KMS-11 (cell line): ENCODE results near the gene ZFP36L2.
A peak's percentile ranks its signal among the peaks of the same experiment; 100 is the strongest.

Source experiments
- H2AFZ ChIP-seq: fragments of 200-600 bp; sonication (generic); 2 replicates; pipeline ENCODE4 v1.6.1; 2016; ENCODE audit warnings: antibody characterized with exemption, mixed run types, low read depth
- H3K27ac ChIP-seq: fragments of 200-600 bp; sonication (generic); 2 replicates; pipeline ENCODE4 v1.6.1; 2016; ENCODE audit warnings: mild to moderate bottlenecking, mixed run types
- H3K27me3 ChIP-seq: fragments of 200-600 bp; sonication (generic); 2 replicates; pipeline ENCODE4 v1.6.1; 2017; ENCODE audit warnings: mild to moderate bottlenecking, low read depth, mixed run types, moderate library complexity; ENCODE audit not compliant: insufficient read depth
- H3K36me3 ChIP-seq: fragments of 200-600 bp; sonication (generic); 2 replicates; pipeline ENCODE4 v1.6.1; 2017; ENCODE audit warnings: mild to moderate bottlenecking, mixed run types; ENCODE audit not compliant: insufficient read depth
- H3K4me1 ChIP-seq: fragments of 200-600 bp; sonication (generic); 2 replicates; pipeline ENCODE4 v1.6.1; 2016; ENCODE audit warnings: mild to moderate bottlenecking, low read depth, mixed run types; ENCODE audit not compliant: poor library complexity, severe bottlenecking
- H3K4me2 ChIP-seq: fragments of 200-600 bp; sonication (generic); 2 replicates; pipeline ENCODE4 v1.7.0; 2016; ENCODE audit warnings: mild to moderate bottlenecking, mixed run types
- H3K4me3 ChIP-seq: fragments of 200-600 bp; sonication (generic); IDR thresholded peaks from 2 replicates; pipeline ENCODE4 v1.6.1; 2017; ENCODE audit warnings: low read depth, low read length, mixed read lengths; ENCODE audit not compliant: insufficient read depth
- H3K79me2 ChIP-seq: fragments of 200-600 bp; sonication (generic); 2 replicates; pipeline ENCODE4 v1.6.1; 2016; ENCODE audit warnings: low read depth, mixed run types; ENCODE audit not compliant: insufficient read depth
- H3K9ac ChIP-seq: fragments of 200-600 bp; sonication (generic); 2 replicates; pipeline ENCODE4 v1.6.1; 2016; ENCODE audit warnings: mild to moderate bottlenecking, mixed run types
- H4K20me1 ChIP-seq: fragments of 200-600 bp; sonication (generic); 2 replicates; pipeline ENCODE4 v1.6.1; 2016; ENCODE audit warnings: mild to moderate bottlenecking, mixed run types; ENCODE audit not compliant: insufficient read depth
- TF ChIP-seq, protein P1 (sequence below): fragments of 200-600 bp; sonication (generic); conservative IDR thresholded peaks from 2 replicates; pipeline ENCODE4 v1.6.1; 2017; ENCODE audit warnings: low read depth, mild to moderate bottlenecking, antibody characterized with exemption, low read length, moderate library complexity, mixed read lengths

The ZFP36L2 gene

DNA sequence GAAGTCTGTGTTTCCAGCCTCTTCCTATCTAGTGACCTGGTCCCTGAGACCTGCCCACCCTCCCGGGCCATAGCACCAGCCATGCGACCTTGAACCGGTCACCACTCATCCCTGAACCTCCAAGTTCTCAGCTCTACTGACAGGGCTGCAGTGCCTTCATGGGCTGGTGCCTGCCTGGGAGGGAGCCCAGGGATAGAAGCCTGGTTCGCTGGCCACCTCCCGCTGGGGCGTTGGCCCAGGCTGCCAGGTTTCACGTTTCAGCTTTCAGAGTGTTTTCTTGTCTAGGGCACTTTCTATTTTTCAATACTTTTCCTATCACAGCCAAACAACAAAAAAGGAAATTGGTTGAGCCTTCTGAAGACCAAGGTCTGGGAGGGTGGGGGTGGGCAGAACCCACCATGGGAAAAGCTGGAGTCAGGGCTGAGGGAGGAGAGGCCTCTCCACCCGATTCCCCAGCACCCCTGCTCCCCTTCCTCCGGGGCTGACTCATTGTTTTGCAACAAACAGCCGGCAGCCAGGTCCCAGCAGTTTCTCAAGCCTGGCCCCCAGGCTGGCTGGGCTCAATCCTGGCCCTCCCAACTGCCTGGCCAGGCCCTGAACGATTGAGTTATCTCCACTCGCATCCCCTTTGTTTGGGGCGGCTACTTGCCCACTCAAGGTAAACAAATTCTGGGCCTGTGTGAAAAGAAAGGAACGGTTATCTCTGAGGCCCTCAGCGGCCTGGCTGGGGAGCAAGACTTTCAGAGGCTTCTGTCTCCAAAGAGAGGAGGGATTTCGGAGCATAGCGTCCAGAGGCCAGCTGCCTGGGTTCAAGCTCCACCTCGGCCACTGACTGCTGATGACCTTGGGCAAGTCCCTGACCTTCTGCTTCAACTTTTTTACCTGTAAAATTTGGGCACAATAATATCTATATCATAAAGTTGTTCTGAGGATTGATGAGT is 47.5 kb downstream of the ZFP36L2 start:
- TF ChIP-seq, protein P1, sequence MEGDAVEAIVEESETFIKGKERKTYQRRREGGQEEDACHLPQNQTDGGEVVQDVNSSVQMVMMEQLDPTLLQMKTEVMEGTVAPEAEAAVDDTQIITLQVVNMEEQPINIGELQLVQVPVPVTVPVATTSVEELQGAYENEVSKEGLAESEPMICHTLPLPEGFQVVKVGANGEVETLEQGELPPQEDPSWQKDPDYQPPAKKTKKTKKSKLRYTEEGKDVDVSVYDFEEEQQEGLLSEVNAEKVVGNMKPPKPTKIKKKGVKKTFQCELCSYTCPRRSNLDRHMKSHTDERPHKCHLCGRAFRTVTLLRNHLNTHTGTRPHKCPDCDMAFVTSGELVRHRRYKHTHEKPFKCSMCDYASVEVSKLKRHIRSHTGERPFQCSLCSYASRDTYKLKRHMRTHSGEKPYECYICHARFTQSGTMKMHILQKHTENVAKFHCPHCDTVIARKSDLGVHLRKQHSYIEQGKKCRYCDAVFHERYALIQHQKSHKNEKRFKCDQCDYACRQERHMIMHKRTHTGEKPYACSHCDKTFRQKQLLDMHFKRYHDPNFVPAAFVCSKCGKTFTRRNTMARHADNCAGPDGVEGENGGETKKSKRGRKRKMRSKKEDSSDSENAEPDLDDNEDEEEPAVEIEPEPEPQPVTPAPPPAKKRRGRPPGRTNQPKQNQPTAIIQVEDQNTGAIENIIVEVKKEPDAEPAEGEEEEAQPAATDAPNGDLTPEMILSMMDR = no peak
- H3K79me2 ChIP-seq = no peaks in the 10 kb centered on the region
- H3K9ac ChIP-seq = peak overlapping the region; percentile 64
- no peaks in the 10 kb centered on the region for H3K36me3 ChIP-seq
- no peaks in the 10 kb centered on the region for H3K27me3 ChIP-seq
- no peaks in the 10 kb centered on the region for H4K20me1 ChIP-seq
- peaks cover 39% of the 10 kb centered on the region for H3K4me1 ChIP-seq
- peak overlapping the region; percentile 31 for H3K4me3 ChIP-seq
- peak overlapping the region; percentile 59 for H2AFZ ChIP-seq
- H3K4me2 ChIP-seq = peak overlapping the region; percentile 80
- peak overlapping the region; percentile 83 for H3K27ac ChIP-seq

DNA sequence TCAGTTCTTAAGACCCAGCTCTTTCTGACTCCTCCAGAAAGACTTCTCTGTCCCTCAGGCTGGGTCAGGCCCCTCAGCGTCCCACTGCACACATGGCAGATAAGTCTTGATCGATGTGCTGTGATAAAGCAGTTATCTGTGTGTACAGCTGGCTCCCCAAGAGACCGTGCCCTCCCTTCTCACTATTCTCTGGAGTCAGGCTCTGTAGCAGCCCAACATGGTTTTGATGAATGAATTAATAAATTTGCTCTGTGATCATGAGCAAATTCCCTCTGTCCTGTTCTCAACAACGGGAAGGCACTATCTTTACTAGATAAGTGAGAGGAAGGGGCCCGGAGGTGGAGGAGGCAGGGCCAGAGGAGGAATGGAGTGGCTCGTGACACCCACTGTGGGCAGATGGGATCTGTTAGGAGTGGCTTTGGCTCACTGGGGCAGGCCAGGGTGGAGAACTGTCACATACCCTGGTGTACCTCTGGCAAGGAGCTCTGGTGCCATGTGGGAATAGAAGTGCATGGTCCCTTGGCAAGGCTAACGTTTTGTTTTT is 48.3 kb downstream of the ZFP36L2 start:
- peak overlapping the region; percentile 80 for H3K4me2 ChIP-seq
- H3K9ac ChIP-seq = no peak overlapping the region; the same call in 1 of the 2 replicates
- peak overlapping the region; percentile 59; the same call in 1 of the 2 replicates for H2AFZ ChIP-seq

DNA sequence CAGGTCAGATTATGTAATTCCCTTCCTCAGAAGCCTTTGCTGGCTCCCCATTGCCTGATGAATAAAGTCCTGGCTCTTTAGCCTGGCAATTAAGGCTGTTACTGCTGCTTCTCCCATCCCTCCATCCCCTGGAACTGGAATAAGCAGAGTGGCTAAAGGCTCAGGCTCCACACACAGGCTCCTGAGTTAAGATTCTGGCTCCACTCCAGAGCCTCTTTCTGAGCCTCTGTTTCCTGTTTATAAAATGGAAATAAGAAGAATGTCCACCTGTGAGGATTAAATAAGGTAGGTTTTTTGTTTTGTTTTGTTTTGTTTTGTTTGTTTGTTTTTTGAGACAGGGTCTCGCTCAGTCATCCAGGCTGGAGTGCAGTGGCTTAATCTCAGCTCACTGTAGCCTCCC is 50.0 kb downstream of the ZFP36L2 start:
- Histone ChIP-seq H3K4me1 (peaks cover 55% of the 10 kb centered on the region), H3K9ac (no peak overlapping the region), H3K27ac (no peak overlapping the region), H4K20me1 (no peaks in the 10 kb centered on the region), H3K79me2 (no peaks in the 10 kb centered on the region), H3K36me3 (no peaks in the 10 kb centered on the region), H3K27me3 (no peaks in the 10 kb centered on the region), H2AFZ (no peak overlapping the region), H3K4me3 (no peak overlapping the region), H3K4me2 (no peak overlapping the region)
- TF ChIP-seq, protein P1 = no peak

More for the DNA sequence above, 48.3 kb downstream of the ZFP36L2 start:
- TF ChIP-seq, protein P1 = no peak
- peaks cover 47% of the 10 kb centered on the region for H3K4me1 ChIP-seq
- H3K36me3 ChIP-seq = no peaks in the 10 kb centered on the region
- H3K27ac ChIP-seq = peak overlapping the region; percentile 83
- H3K27me3 ChIP-seq = no peaks in the 10 kb centered on the region
- H3K79me2 ChIP-seq = no peaks in the 10 kb centered on the region
- H3K4me3 ChIP-seq = peak overlapping the region; percentile 31
- no peaks in the 10 kb centered on the region for H4K20me1 ChIP-seq

DNA sequence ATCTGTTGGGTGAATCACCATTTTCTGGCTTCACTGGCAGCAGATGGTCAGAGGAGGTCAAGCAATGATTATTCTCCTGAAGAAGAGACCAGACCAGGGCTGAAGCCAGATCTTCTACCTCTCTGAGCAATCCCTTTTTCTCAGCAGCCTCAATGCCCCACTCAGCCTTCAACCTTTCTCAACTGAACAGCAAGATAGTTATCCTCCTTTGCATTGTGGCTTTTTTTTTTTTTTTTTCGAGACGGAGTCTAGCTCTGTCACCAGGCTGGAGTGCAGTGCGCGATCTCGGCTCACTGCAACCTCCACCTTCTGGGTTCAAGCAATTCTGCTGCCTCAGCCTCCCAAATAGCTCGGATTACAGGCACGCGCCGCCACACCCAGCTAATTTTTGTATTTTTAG is 50.5 kb downstream of the ZFP36L2 start:
- Histone ChIP-seq H3K4me2 (no peak overlapping the region), H3K4me1 (peaks cover 58% of the 10 kb centered on the region)

More for the DNA sequence above, 50.5 kb downstream of the ZFP36L2 start:
- TF ChIP-seq, protein P1 = no peak
- Histone ChIP-seq H3K9ac (no peak overlapping the region), H3K4me3 (no peak overlapping the region), H3K27me3 (no peaks in the 10 kb centered on the region), H3K36me3 (no peaks in the 10 kb centered on the region), H4K20me1 (no peaks in the 10 kb centered on the region), H3K27ac (no peak overlapping the region), H3K79me2 (no peaks in the 10 kb centered on the region), H2AFZ (no peak overlapping the region)
